CD4-positive, alpha-beta T cell treated with Interleukin-6 at 100 ng/mL for 8 hours (primary cell): ENCODE data around the gene PDSS1.
"Not testable (repeated sequence)": the region's sequence is repeated elsewhere in the genome, so short reads cannot be mapped to it uniquely, and the experiment has no call there.

Experiments used
- DNase-seq: peaks from one replicate; pipeline ENCODE4 v3.0.0-alpha.2; 2020; ENCODE audit warnings: mixed read lengths, low spot score

The PDSS1 gene

GRCh38 chr10:26739071-26739631 is 41.6 kb downstream of the PDSS1 start:
- DNase-seq = no peak

GRCh38 chr10:26741368-26741767 is 43.9 kb downstream of the PDSS1 start:
- DNase-seq = no peak

- DNase-seq = no peak
Observed at GRCh38 chr10:26743091-26743490, 45.6 kb downstream of the PDSS1 start.

- no peak for DNase-seq
Observed at GRCh38 chr10:26743841-26744240, 46.3 kb downstream of the PDSS1 start.

GRCh38 chr10:26746061-26746460 is 48.6 kb downstream of the PDSS1 start:
- DNase-seq = no peak

GRCh38 chr10:26755443-26755903 is 58.0 kb downstream of the PDSS1 start:
- no peak for DNase-seq

GRCh38 chr10:26759008-26759407 is 61.5 kb downstream of the PDSS1 start:
- DNase-seq = no peak

GRCh38 chr10:26765549-26765948 is 68.0 kb downstream of the PDSS1 start:
- no peak for DNase-seq

GRCh38 chr10:26770069-26770468 is 72.6 kb downstream of the PDSS1 start:
- DNase-seq = no peak

GRCh38 chr10:26773633-26774032 is 76.1 kb downstream of the PDSS1 start:
- DNase-seq = no peak

- no peak for DNase-seq
Observed at GRCh38 chr10:26776258-26776657, 78.8 kb downstream of the PDSS1 start.

GRCh38 chr10:26777686-26778085 is 80.2 kb downstream of the PDSS1 start:
- DNase-seq = no peak

GRCh38 chr10:26779176-26779860 is 81.8 kb downstream of the PDSS1 start:
- no peak for DNase-seq

- no peak for DNase-seq
Observed at GRCh38 chr10:26780106-26780792, 82.7 kb downstream of the PDSS1 start.

- no peak for DNase-seq
Observed at GRCh38 chr10:26780793-26781601, 83.5 kb downstream of the PDSS1 start.

- DNase-seq = no peak
Observed at GRCh38 chr10:26781797-26782196, 84.3 kb downstream of the PDSS1 start.

- DNase-seq = no peak
Observed at GRCh38 chr10:26787362-26787761, 89.9 kb downstream of the PDSS1 start.

GRCh38 chr10:26789779-26790178 is 92.3 kb downstream of the PDSS1 start:
- not testable (repeated sequence) for DNase-seq

GRCh38 chr10:26790221-26790995 is 92.9 kb downstream of the PDSS1 start:
- DNase-seq = no peak

- DNase-seq = no peak
Observed at GRCh38 chr10:26792758-26793495, 95.4 kb downstream of the PDSS1 start.
